Left lung (tissue), 10 donors: ENCODE results near the gene POLG2. TPM values are rescaled to one million over a fixed set of nuclear protein-coding genes. Genes with fewer than 3 reads are reported as not detected.
A peak's percentile ranks its signal among the peaks of the same experiment; 100 is the strongest.

Experiments used
- ATAC-seq: fragments of 200-7000 bp; cut with Tn5 transposase; one replicate; pipeline ENCODE4 v1.9.1; 2020; ENCODE audit warnings: moderate library complexity
- DNase-seq, 4 donors: peaks; one replicate each; pipeline ENCODE4 v3.0.0-alpha.2; 2013 to 2020
- H3K27ac ChIP-seq, 2 donors: fragments of 200-600 bp; sonication (generic) in 1 of 2; one replicate each; pipeline versions ENCODE4 v1.5.0 to v1.8.0; 2020 to 2021
- H3K27me3 ChIP-seq, 2 donors: fragments of 200-600 bp; sonication (generic) in 1 of 2; one replicate each; pipeline versions ENCODE4 v1.5.0 to v1.8.0; 2020 to 2021
- H3K36me3 ChIP-seq, 2 donors: fragments of 200-600 bp; sonication (generic) in 1 of 2; one replicate each; pipeline versions ENCODE4 v1.5.0 to v1.8.0; 2020 to 2021
- H3K4me1 ChIP-seq, 2 donors: fragments of 200-600 bp; one replicate each; pipeline ENCODE4 v1.8.0; 2021
- H3K4me3 ChIP-seq, 2 donors: fragments of 200-600 bp; sonication (generic) in 1 of 2; one replicate each; pipeline versions ENCODE4 v1.5.0 to v1.8.0; 2020 to 2021; ENCODE audit warnings: mild to moderate bottlenecking in 1 of 2
- H3K9me3 ChIP-seq, 2 donors: fragments of 200-600 bp; sonication (generic) in 1 of 2; one replicate each; pipeline versions ENCODE4 v1.5.0 to v1.8.0; 2020 to 2021
- intact Hi-C, 2 donors: fragments of 100-400 bp; cut with DNase I; formaldehyde crosslinking; loops; one replicate each; pipeline versions ENCODE4 v1.11.2 to v1.14.2; 2022
- polyA plus RNA-seq, 6 donors: library from polyadenylated mRNA; unstranded; fragments of 120-200 nt; gene quantifications; one replicate each; pipeline ENCODE4 v1.2.1, GENCODE V29; 2013; ENCODE audit not compliant: insufficient read length in 6 of 6
- total RNA-seq, 2 donors: library from RNA; stranded (reverse); fragmentation: NEBNext Ultra II Directional; extraction: Animal tissue kit (Norgen Biotek cat#: 25700); gene quantifications; one replicate each; pipeline ENCODE4 v1.2.1, GENCODE V29; 2021
- TF ChIP-seq, protein P1 (sequence below), 2 donors: fragments of 200-600 bp; sonication (generic) in 1 of 2; IDR thresholded peaks; one replicate each; pipeline versions ENCODE4 v1.5.0 to v1.8.0; 2021; ENCODE audit warnings: antibody characterized with exemption in 2 of 2
- donor health status: DM: no; HTN: yes; CAD: no.
- donor health status: DM: no; HTN: no; CAD: no.

Gene POLG2
- total and polyA plus RNA-seq, 8 donors, result 12.6 to 60.6 (median 48.5) TPM

DNA sequence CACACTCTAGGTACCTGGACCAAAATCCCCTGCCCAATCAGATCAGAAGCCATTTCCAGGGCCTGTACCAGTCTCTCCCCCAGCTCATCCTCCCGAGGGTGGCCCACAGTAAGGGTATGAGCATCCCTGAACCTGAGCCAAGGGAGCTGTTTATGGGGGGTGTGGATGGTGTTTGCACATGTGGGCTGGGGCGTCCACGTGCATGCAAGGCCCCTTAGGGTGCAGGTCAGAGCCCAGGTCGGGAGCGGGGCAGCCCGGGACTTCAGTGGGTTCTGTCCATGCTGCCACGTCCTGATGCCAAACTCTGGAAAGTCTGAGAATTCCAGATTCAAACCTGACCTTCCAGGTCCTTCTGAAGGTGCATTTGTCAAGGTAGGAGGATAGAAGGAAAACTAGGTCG is 38.1 kb downstream of the POLG2 start:
- intact Hi-C loops, result no loop called here
- TF ChIP-seq, protein P1, sequence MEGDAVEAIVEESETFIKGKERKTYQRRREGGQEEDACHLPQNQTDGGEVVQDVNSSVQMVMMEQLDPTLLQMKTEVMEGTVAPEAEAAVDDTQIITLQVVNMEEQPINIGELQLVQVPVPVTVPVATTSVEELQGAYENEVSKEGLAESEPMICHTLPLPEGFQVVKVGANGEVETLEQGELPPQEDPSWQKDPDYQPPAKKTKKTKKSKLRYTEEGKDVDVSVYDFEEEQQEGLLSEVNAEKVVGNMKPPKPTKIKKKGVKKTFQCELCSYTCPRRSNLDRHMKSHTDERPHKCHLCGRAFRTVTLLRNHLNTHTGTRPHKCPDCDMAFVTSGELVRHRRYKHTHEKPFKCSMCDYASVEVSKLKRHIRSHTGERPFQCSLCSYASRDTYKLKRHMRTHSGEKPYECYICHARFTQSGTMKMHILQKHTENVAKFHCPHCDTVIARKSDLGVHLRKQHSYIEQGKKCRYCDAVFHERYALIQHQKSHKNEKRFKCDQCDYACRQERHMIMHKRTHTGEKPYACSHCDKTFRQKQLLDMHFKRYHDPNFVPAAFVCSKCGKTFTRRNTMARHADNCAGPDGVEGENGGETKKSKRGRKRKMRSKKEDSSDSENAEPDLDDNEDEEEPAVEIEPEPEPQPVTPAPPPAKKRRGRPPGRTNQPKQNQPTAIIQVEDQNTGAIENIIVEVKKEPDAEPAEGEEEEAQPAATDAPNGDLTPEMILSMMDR (IDR thresholded peaks at IDR 0.05), result no peak
- H3K27me3 ChIP-seq, result no peaks in the 10 kb centered on the region
- H3K27ac ChIP-seq, result no peak overlapping the region
- H3K4me3 ChIP-seq, result no peak overlapping the region
- H3K4me1 ChIP-seq, result peaks cover 0 to 43% of the 10 kb centered on the region in 2 donors
- H3K36me3 ChIP-seq, result peaks cover 0 to 72% of the 10 kb centered on the region in 2 donors
- H3K9me3 ChIP-seq, result no peaks in the 10 kb centered on the region
- ATAC-seq (no peak), DNase-seq (no peak)

DNA sequence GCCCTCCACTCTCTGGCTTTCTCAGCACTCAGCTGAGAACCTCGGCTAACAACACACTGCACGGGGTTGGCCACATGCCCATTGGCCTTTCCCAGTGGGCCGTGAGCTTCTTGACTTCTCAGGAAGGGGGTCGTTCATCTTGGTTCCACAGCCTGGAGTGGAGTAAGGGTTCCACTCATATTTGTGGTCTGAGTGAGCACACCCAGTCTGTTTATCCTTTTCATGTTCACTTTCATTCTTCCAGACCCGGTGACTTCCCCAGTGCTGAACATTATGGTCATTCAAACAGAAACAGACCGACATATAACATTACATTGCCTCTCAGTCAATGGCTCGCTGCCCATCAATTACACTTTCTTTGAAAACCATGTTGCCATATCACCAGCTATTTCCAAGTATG is 39.7 kb downstream of the POLG2 start:
- Histone ChIP-seq H3K9me3 (no peaks in the 10 kb centered on the region), H3K36me3 (peaks cover 0 to 70% of the 10 kb centered on the region in 2 donors), H3K27me3 (no peaks in the 10 kb centered on the region), H3K27ac (no peak overlapping the region), H3K4me1 (peaks cover 0 to 46% of the 10 kb centered on the region in 2 donors), H3K4me3 (no peak overlapping the region)
- peak; percentile 38 for ATAC-seq
- intact Hi-C loops, result no loop called here
- DNase-seq, result no peak
- TF ChIP-seq, protein P1 (IDR thresholded peaks at IDR 0.05), result no peak

DNA sequence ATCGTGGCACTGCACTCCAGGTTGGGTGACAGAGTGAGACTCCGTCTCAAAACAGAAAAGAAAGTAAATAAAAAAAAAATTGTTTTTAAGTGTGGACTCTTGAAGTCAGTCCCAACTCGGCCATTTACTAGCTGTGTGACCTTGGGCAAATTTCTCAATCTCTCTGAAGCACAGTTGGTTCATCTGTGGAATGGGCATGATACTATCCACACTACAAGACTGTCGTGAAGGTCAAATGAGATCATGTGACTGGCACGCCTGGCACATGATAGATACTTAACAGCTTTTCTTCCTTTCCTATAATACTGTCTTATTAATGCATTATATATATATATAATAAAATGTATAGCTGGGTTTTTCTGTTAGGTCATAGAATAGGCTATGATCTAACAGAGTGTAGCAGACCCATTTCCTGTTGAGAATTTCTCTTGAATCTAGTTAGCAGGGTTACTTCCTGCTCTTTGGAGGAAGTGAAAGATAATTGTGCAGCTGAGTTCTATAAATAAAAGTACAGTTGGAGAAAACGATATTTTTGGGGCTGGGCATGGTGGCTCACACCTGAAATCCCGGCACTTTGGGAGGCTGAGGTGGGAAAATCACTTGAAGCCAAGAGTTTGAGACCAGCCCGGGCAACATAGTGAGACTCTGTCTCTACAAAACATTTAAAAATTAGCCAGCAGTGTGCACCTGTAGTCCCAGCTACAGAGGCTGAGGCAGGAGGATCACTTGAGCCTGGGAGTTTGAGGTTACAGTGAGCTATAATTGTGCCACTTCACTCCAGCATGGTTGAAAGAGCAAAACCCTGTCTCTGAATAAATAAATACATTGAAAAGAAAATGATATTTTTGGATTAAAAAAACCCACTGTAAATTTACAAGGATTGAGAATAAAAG is 40.6 kb downstream of the POLG2 start:
- Histone ChIP-seq H3K27me3 (no peaks in the 10 kb centered on the region), H3K4me1 (peaks cover 0 to 49% of the 10 kb centered on the region in 2 donors), H3K36me3 (peaks cover 0 to 63% of the 10 kb centered on the region in 2 donors), H3K27ac (peak overlapping the region in 1 of 2 donors; percentile 21), H3K9me3 (no peaks in the 10 kb centered on the region), H3K4me3 (no peak overlapping the region)
- no peak for DNase-seq
- TF ChIP-seq, protein P1 (IDR thresholded peaks at IDR 0.05), result no peak
- intact Hi-C loops, result no loop called here
- peak; percentile 35 for ATAC-seq

DNA sequence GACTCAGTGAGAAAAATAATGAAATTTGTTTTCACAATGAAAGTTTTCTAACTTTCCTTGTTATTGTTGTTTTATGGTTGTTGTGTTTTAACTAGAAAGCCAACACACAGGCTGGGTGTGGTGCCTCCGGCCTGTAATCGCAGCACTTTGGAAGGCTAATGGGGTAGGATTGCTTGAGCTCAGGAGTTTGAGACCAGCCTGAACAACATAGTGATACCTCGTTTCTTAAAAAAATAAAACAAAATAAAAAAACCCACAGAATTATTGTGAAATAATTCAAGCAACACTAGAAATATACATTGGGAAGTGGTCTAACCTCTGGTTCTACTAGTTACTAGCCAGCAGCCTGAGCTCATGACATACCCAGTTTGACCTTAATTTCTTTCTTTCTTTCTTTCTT is 47.3 kb downstream of the POLG2 start:
- peak overlapping the region; percentile 89 to 94 for H3K27ac ChIP-seq
- DNase-seq, result no peak
- peak overlapping the region; percentile 2 to 34 for H3K4me3 ChIP-seq
- intact Hi-C loops, result no loop called here
- peaks cover 0 to 22% of the 10 kb centered on the region in 2 donors for H3K36me3 ChIP-seq
- ATAC-seq, result peak; percentile 51
- no peaks in the 10 kb centered on the region for H3K9me3 ChIP-seq
- TF ChIP-seq, protein P1 (IDR thresholded peaks at IDR 0.05), result no peak
- H3K4me1 ChIP-seq, result peaks cover 0 to 53% of the 10 kb centered on the region in 2 donors
- H3K27me3 ChIP-seq, result no peaks in the 10 kb centered on the region
